Endothelial cell of umbilical vein (primary cell): ENCODE results near the gene COL5A1. TPM values are rescaled to one million over a fixed set of nuclear protein-coding genes. Genes with fewer than 3 reads are reported as not detected.

Experiments
- BruUV-seq: library from RNA; stranded (reverse); fragments of 400-500 nt; replicated peaks from 2 replicates; lab custom pipeline; 2021; lab: Mats Ljungman, UMichigan
- CTCF ChIA-PET: fragments of 300-600, 350-600 bp; sonication (Branson Sonifier 250); formaldehyde crosslinking; loops from one replicate; lab custom pipeline; 2021; ENCODE audit warnings: antibody characterized with exemption, inconsistent platforms; lab: Charles Lee
- POLR2A ChIA-PET: fragments of 300-600, 350-600 bp; sonication (Branson Sonifier 250); formaldehyde crosslinking; loops from one replicate; lab custom pipeline; 2021; ENCODE audit warnings: antibody characterized with exemption, inconsistent platforms; lab: Charles Lee
- DNase-seq: peaks from one replicate; pipeline ENCODE4 v3.0.0-alpha.2; 2011; ENCODE audit warnings: low read depth, low spot score
- FAIRE-seq: peaks from 2 replicates; lab custom pipeline; 2011; peaks lifted over from hg19 to GRCh38; lab: Jason Lieb, UNC
- H2AFZ ChIP-seq: 2 replicates; pipeline ENCODE4 v1.6.0; 2012; ENCODE audit warnings: low read depth, low read length, control low read depth, inconsistent platforms
- H3K27ac ChIP-seq: 2 replicates; pipeline ENCODE4 v1.5.1; 2011; ENCODE audit warnings: low read depth, mild to moderate bottlenecking, control low read depth, low read length, moderate library complexity; ENCODE audit not compliant: insufficient read depth
- H3K27me3 ChIP-seq, 2 experiments: 2 replicates each; pipeline versions ENCODE4 v1.6.0 to v1.6.1; 2011; ENCODE audit warnings: low read length in 2 of 2, mixed read lengths in 1 of 2; ENCODE audit not compliant: control insufficient read depth in 2 of 2, insufficient read depth in 2 of 2
- H3K36me3 ChIP-seq, 2 experiments: 2 replicates in 1 of 2; 3 replicates in 1 of 2; pipeline ENCODE4 v1.5.1; 2011; ENCODE audit warnings: low read length in 2 of 2, mild to moderate bottlenecking in 1 of 2, moderate library complexity in 1 of 2; ENCODE audit not compliant: control insufficient read depth in 2 of 2, insufficient read depth in 2 of 2; ENCODE audit errors: extremely low read depth in 1 of 2
- H3K4me1 ChIP-seq: 3 replicates; pipeline ENCODE4 v1.5.1; 2011; ENCODE audit warnings: mild to moderate bottlenecking, low read length; ENCODE audit not compliant: control insufficient read depth, insufficient read depth; ENCODE audit errors: extremely low read depth
- H3K4me2 ChIP-seq: 2 replicates; pipeline ENCODE4 v1.6.1; 2011; ENCODE audit warnings: low read length, control low read depth, mixed read lengths; ENCODE audit not compliant: insufficient read depth
- H3K4me3 ChIP-seq, 3 experiments: fragments of 200-600 bp in 1 of 3; sonication (generic), shearing (Covaris generic) in 1 of 3; replicated peaks in 1 of 3; 2 replicates each; pipeline ENCODE4 v1.5.1; 2011 to 2016; ENCODE audit warnings: control low read depth in 3 of 3, low read length in 3 of 3, mild to moderate bottlenecking in 2 of 3, inconsistent platforms in 1 of 3, low read depth in 1 of 3, moderate library complexity in 1 of 3; ENCODE audit not compliant: insufficient read depth in 1 of 3
- H3K79me2 ChIP-seq: 2 replicates; pipeline ENCODE4 v1.6.0; 2012; ENCODE audit warnings: low read length, inconsistent platforms; ENCODE audit not compliant: control insufficient read depth, insufficient read depth
- H3K9ac ChIP-seq: replicated peaks from 2 replicates; pipeline ENCODE3; 2011; ENCODE audit warnings: low read length, control low read depth; ENCODE audit not compliant: insufficient read depth; ENCODE audit errors: extremely low read depth
- H3K9me1 ChIP-seq: replicated peaks from 3 replicates; pipeline ENCODE4 v1.6.0; 2011; ENCODE audit warnings: mild to moderate bottlenecking, low read length; ENCODE audit not compliant: control insufficient read depth, insufficient read depth; ENCODE audit errors: extremely low read depth
- H3K9me3 ChIP-seq: replicated peaks from 2 replicates; pipeline ENCODE4 v1.5.1; 2012; ENCODE audit warnings: low read length, inconsistent platforms; ENCODE audit not compliant: control insufficient read depth, insufficient read depth
- H4K20me1 ChIP-seq: replicated peaks from 2 replicates; pipeline ENCODE3; 2011; ENCODE audit warnings: mild to moderate bottlenecking, low read length; ENCODE audit not compliant: control insufficient read depth, insufficient read depth; ENCODE audit errors: extremely low read depth
- EZH2 ChIP-seq: IDR thresholded peaks from 2 replicates; pipeline ENCODE4 v1.6.1; 2012; ENCODE audit warnings: borderline replicate concordance, low read depth, mild to moderate bottlenecking, moderate library complexity, low read length, inconsistent platforms; ENCODE audit not compliant: severe bottlenecking
- FOS ChIP-seq: IDR thresholded peaks from 2 replicates; pipeline ENCODE4 v1.6.1; 2011; ENCODE audit warnings: mild to moderate bottlenecking, low read length, moderate library complexity, borderline replicate concordance; ENCODE audit not compliant: insufficient read depth
- GATA2 ChIP-seq: IDR thresholded peaks from 2 replicates; pipeline ENCODE4 v1.7.0; 2011; ENCODE audit warnings: low read depth, mild to moderate bottlenecking, moderate library complexity, mixed read lengths, low read length; ENCODE audit not compliant: insufficient read length, insufficient read depth
- JUN ChIP-seq: IDR thresholded peaks from 2 replicates; pipeline ENCODE4 v1.6.1; 2011; ENCODE audit warnings: borderline replicate concordance, low read depth; ENCODE audit not compliant: insufficient read length, insufficient read depth
- MYC ChIP-seq: IDR thresholded peaks from one replicate; pipeline ENCODE4 v1.6.1; 2011; ENCODE audit warnings: mild to moderate bottlenecking, low read depth, low read length
- POLR2A ChIP-seq: IDR thresholded peaks from 2 replicates; pipeline ENCODE4 v1.6.1; 2012; ENCODE audit warnings: low read depth, mild to moderate bottlenecking, control low read depth, low read length
- POLR2AphosphoS5 ChIP-seq: IDR thresholded peaks from 2 replicates; pipeline ENCODE4 v1.6.1; 2012; ENCODE audit warnings: low read depth, mild to moderate bottlenecking, control low read depth, low read length, moderate library complexity; ENCODE audit not compliant: insufficient read depth
- dilution Hi-C: fragments of 300-500 bp; cut with MboI; formaldehyde crosslinking; loops from one replicate; pipeline ENCODE4 v1.15.0; 2019; ENCODE audit warnings: low sequenced_read_pairs; ENCODE audit not compliant: extremely low pct_ligation_motif_present
- intact Hi-C: fragments of 100-400 bp; cut with micrococcal nuclease; formaldehyde crosslinking; loops from one replicate; pipeline ENCODE4 v1.10.0; 2022
- polyA plus RNA-seq, 4 experiments: library from polyadenylated mRNA; depleted of rRNA in 3 of 4; stranded (reverse) in 3 of 4; unstranded in 1 of 4; fragments of >200 nt; gene quantifications; 2 replicates each; pipeline versions ENCODE4 v1.2.1 to v1.2.3, GENCODE V29; 2011 to 2012; ENCODE audit warnings: missing spikeins in 1 of 4
- total RNA-seq: library from RNA; stranded (reverse); gene quantifications from 2 replicates; pipeline ENCODE4 v1.2.3, GENCODE V29; 2021
- TF ChIP-seq, protein P1 (sequence below): IDR thresholded peaks from 2 replicates; pipeline ENCODE4 v1.6.1; 2011; ENCODE audit not compliant: insufficient read depth, insufficient read length
- TF ChIP-seq, protein P2 (sequence below), 2 donors: IDR thresholded peaks; 1 replicate in 1 of 2; 2 replicates in 1 of 2; pipeline ENCODE4 v1.5.1; 2011; ENCODE audit warnings: low read length in 2 of 2, mild to moderate bottlenecking in 2 of 2, moderate library complexity in 2 of 2, control low read depth in 1 of 2, inconsistent platforms in 1 of 2, low read depth in 1 of 2; ENCODE audit not compliant: insufficient read depth in 1 of 2; ENCODE audit errors: extremely low read depth in 1 of 2

The COL5A1 gene
- total and polyA plus RNA-seq, 2 donors (not counting 3 experiments of a cell fraction or from before 2014, with no cell fraction given), result 97.4 to 175 TPM

DNA sequence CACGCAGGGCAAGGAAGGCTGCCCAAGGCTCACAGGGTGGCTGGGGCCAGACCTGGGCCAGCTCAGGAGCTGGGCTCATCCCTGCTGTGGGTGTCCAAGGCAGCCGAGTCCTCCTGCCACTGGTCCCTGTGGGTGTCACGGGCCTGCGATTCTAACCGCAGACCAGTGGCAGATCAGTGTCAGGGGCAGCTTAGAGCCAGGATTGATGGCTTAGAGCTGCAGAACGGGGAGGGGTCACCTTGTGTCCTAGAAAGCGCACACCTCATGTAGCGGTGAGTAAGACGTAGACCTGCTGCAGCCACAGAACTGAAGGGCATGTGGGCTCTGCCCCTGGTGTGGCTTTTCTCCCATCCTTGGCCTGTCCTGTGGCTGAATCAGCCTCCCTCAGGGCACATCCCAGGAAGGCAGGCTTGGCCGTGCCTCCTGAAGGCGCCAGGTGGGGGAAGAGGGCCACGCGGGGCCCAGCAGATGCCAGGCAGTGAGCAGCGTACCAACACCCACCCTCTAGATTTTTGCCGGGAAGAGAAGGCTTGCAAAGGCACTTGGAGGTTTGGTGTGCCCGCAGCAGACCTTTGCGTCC is 160.7 kb downstream of the COL5A1 start:
- no peak for TF ChIP-seq MYC
- TF ChIP-seq JUN, result no peak
- no peak for TF ChIP-seq GATA2
- no peak for TF ChIP-seq POLR2A
- no peak for TF ChIP-seq FOS
- TF ChIP-seq, protein P1, sequence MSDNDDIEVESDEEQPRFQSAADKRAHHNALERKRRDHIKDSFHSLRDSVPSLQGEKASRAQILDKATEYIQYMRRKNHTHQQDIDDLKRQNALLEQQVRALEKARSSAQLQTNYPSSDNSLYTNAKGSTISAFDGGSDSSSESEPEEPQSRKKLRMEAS, result no peak
- TF ChIP-seq, protein P2, sequence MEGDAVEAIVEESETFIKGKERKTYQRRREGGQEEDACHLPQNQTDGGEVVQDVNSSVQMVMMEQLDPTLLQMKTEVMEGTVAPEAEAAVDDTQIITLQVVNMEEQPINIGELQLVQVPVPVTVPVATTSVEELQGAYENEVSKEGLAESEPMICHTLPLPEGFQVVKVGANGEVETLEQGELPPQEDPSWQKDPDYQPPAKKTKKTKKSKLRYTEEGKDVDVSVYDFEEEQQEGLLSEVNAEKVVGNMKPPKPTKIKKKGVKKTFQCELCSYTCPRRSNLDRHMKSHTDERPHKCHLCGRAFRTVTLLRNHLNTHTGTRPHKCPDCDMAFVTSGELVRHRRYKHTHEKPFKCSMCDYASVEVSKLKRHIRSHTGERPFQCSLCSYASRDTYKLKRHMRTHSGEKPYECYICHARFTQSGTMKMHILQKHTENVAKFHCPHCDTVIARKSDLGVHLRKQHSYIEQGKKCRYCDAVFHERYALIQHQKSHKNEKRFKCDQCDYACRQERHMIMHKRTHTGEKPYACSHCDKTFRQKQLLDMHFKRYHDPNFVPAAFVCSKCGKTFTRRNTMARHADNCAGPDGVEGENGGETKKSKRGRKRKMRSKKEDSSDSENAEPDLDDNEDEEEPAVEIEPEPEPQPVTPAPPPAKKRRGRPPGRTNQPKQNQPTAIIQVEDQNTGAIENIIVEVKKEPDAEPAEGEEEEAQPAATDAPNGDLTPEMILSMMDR (IDR thresholded peaks at IDR 0.05; ENCODE audit: extremely low read depth in 1 of 2, insufficient read depth in 1 of 2, low read depth in 1 of 2, low read length in 2 of 2), result no peak
- TF ChIP-seq EZH2, result no peak
- no peak for TF ChIP-seq POLR2AphosphoS5
- dilution Hi-C loops, result no loop called here
- ChIA-PET CTCF (no interaction called here), POLR2A (no interaction called here)
- no peaks in the 10 kb centered on the region for H3K9me3 ChIP-seq
- no peaks in the 10 kb centered on the region for H3K79me2 ChIP-seq
- DNase-seq (no peak), FAIRE-seq (no peak)
- H2AFZ ChIP-seq, result no peak overlapping the region
- no peaks in the 10 kb centered on the region for H3K4me1 ChIP-seq
- no peak overlapping the region for H3K27ac ChIP-seq
- no peaks in the 10 kb centered on the region for H4K20me1 ChIP-seq
- no peak overlapping the region for H3K9ac ChIP-seq
- intact Hi-C loops, result no loop called here
- no TSS peak for BruUV-seq
- H3K36me3 ChIP-seq, result peaks cover 5 to 18% of the 10 kb centered on the region in 2 experiments
- H3K4me3 ChIP-seq, result no peak overlapping the region
- H3K27me3 ChIP-seq, result no peaks in the 10 kb centered on the region
- no peak overlapping the region for H3K4me2 ChIP-seq
- H3K9me1 ChIP-seq, result no peaks in the 10 kb centered on the region
